ENCODE data around the gene RFC1.

Gene RFC1

DNA sequence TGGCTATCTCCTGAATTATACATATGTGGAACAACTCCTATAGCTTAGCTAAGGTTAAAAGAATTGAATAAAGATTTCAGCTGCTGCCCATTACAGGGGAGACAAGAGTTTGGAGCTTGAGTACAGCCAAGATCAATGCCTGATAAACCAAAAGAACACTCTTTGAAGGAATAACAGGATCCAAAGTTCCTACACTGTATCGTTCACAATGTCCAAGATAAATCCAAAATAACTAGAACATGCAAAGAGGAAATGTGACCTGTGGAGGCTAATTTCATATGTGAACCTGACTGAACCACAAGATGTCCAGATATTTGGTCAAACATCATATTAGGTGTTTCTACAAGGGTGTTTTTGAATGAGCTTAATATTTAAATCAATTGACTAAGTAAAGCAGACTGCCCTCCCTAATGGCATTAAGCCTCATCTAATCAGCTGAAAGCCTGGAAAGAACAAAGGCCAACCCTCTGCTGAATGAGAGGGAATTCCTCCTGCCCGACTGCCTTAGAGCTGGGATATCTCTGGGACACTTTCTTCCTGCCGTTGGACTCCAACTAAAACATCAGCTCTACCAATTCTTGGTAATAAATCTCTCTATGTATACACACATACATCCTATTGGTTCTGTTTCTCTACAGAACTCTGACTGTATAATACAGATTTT is 19.2 kb downstream of the RFC1 start:
- DNase-seq (ENCODE audit: low spot score): no peak
- no peaks in the 10 kb centered on the region for H3K27me3 Mint-ChIP-seq (ENCODE audit: low read depth)
- H3K9me3 Mint-ChIP-seq: peaks cover 11% of the 10 kb centered on the region
- no peak overlapping the region for H3K27ac Mint-ChIP-seq
- H3K4me1 Mint-ChIP-seq (ENCODE audit: low read depth): peaks cover 30% of the 10 kb centered on the region
- no peak overlapping the region for H3K4me3 Mint-ChIP-seq
- H3K36me3 Mint-ChIP-seq (ENCODE audit: low read depth): peaks cover 51% of the 10 kb centered on the region

GRCh38 chr4:39342731-39343130 is 23.4 kb downstream of the RFC1 start:
- Mint-ChIP-seq H3K4me3 (no peak overlapping the region), H3K27ac (no peak overlapping the region), H3K9me3 (no peaks in the 10 kb centered on the region), H3K4me1 (ENCODE audit: low read depth) (peaks cover 34% of the 10 kb centered on the region), H3K36me3 (ENCODE audit: low read depth) (peaks cover 46% of the 10 kb centered on the region), H3K27me3 (ENCODE audit: low read depth) (no peaks in the 10 kb centered on the region)
- DNase-seq (ENCODE audit: low spot score): no peak

DNA sequence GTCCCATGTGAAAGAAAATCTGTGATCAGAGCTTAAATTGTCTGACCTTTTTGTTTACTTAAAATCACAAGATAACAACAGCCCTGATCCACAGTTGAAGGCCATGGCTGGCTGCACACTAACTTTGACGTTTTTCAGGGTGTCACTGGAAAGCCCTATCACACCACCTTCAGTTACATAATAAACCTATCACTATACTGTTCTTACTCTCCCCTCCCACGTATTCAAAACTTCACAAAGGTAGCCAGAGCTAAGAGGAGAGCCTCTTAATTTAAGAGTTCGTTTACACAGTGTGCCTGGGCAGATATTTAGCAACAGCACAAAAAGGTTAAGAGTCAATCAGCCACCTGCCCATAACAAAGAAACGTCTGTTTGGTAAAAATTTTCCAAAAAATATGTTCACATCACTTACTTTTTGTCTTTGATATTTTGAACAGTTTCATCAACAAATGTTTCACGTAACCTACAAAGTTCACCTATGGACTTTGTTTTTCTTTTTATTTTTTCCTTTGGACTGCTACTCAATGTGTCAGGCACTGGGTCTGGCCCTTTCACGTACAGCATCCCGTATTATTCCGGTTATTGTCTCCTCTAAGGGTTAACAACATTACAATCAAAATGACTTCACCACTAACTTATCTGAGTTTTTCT is 25.0 kb downstream of the RFC1 start:
- no peak for DNase-seq (ENCODE audit: low spot score)
- Mint-ChIP-seq H3K9me3 (no peaks in the 10 kb centered on the region), H3K27ac (no peak overlapping the region), H3K36me3 (ENCODE audit: low read depth) (peaks cover 38% of the 10 kb centered on the region), H3K27me3 (ENCODE audit: low read depth) (no peaks in the 10 kb centered on the region), H3K4me3 (no peak overlapping the region), H3K4me1 (ENCODE audit: low read depth) (peaks cover 24% of the 10 kb centered on the region)

- no peak overlapping the region for H3K27ac Mint-ChIP-seq
- H3K9me3 Mint-ChIP-seq: no peaks in the 10 kb centered on the region
- H3K4me1 Mint-ChIP-seq (ENCODE audit: low read depth): peaks cover 24% of the 10 kb centered on the region
- H3K36me3 Mint-ChIP-seq (ENCODE audit: low read depth): peaks cover 35% of the 10 kb centered on the region
- H3K4me3 Mint-ChIP-seq: no peak overlapping the region
- H3K27me3 Mint-ChIP-seq (ENCODE audit: low read depth): no peaks in the 10 kb centered on the region
- DNase-seq (ENCODE audit: low spot score): no peak
Measured at GRCh38 chr4:39339968-39340367, 26.2 kb downstream of the RFC1 start.

- H3K4me1 Mint-ChIP-seq (ENCODE audit: low read depth): peaks cover 18% of the 10 kb centered on the region
- H3K4me3 Mint-ChIP-seq: no peak overlapping the region
- no peak for DNase-seq (ENCODE audit: low spot score)
- H3K36me3 Mint-ChIP-seq (ENCODE audit: low read depth): peaks cover 27% of the 10 kb centered on the region
- H3K27ac Mint-ChIP-seq: no peak overlapping the region
- no peaks in the 10 kb centered on the region for H3K9me3 Mint-ChIP-seq
- H3K27me3 Mint-ChIP-seq (ENCODE audit: low read depth): no peaks in the 10 kb centered on the region
Measured at GRCh38 chr4:39337841-39338240, 28.3 kb downstream of the RFC1 start.

DNA sequence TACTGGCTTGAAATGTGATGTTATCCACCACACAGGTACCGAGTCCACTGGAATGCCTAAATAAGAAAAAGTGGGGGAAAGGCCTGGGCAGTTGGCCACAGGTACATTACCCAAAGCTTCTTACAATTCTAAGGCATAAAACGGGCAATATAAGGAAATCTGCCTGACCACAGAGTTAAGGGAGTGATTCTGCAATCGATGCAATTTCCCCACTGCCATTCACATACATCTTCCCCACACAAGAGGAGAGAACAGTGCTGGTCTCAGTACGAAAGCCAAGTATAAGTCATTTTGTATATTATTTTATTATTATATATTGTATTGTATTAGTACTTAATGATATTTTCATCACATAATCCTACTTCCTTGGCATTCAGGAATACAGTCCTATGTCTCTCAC is 30.6 kb downstream of the RFC1 start:
- Mint-ChIP-seq H3K9me3 (no peaks in the 10 kb centered on the region), H3K4me1 (ENCODE audit: low read depth) (peaks cover 12% of the 10 kb centered on the region), H3K27me3 (ENCODE audit: low read depth) (no peaks in the 10 kb centered on the region), H3K36me3 (ENCODE audit: low read depth) (peaks cover 13% of the 10 kb centered on the region), H3K27ac (no peak overlapping the region), H3K4me3 (no peak overlapping the region)
- no peak for DNase-seq (ENCODE audit: low spot score)

GRCh38 chr4:39331191-39331590 is 35.0 kb downstream of the RFC1 start:
- DNase-seq (ENCODE audit: low spot score): no peak
- H3K4me3 Mint-ChIP-seq: no peak overlapping the region
- H3K27ac Mint-ChIP-seq: no peak overlapping the region
- H3K4me1 Mint-ChIP-seq (ENCODE audit: low read depth): peaks cover 5% of the 10 kb centered on the region
- H3K36me3 Mint-ChIP-seq (ENCODE audit: low read depth): peaks cover 25% of the 10 kb centered on the region
- H3K27me3 Mint-ChIP-seq (ENCODE audit: low read depth): no peaks in the 10 kb centered on the region
- no peaks in the 10 kb centered on the region for H3K9me3 Mint-ChIP-seq

DNA sequence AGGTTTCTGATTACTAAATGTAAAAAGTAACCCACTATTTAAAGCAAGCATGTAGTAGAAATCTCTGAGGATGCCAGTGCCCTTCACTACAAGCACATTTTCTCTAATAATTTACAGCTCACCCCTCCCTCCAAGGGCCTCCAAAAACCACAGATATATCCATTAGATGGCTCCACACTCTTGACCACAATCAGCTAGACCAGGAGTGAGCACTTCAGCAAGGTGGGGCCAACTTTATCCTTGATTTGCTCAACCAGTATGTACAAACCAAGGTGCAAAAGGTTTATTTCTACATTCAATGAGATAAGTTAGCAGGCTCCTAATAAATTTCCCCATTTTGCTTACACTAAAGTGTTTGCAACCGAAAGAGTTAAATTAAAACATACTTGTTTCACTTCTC is 35.8 kb downstream of the RFC1 start:
- Mint-ChIP-seq H3K27me3 (ENCODE audit: low read depth) (no peaks in the 10 kb centered on the region), H3K9me3 (no peaks in the 10 kb centered on the region), H3K36me3 (ENCODE audit: low read depth) (peaks cover 32% of the 10 kb centered on the region), H3K4me3 (no peak overlapping the region), H3K27ac (no peak overlapping the region), H3K4me1 (ENCODE audit: low read depth) (peaks cover 5% of the 10 kb centered on the region)
- DNase-seq (ENCODE audit: low spot score): no peak

- Mint-ChIP-seq H3K4me1 (ENCODE audit: low read depth) (peaks cover 5% of the 10 kb centered on the region), H3K9me3 (no peaks in the 10 kb centered on the region), H3K27ac (no peak overlapping the region), H3K4me3 (no peak overlapping the region), H3K36me3 (ENCODE audit: low read depth) (peaks cover 54% of the 10 kb centered on the region), H3K27me3 (ENCODE audit: low read depth) (no peaks in the 10 kb centered on the region)
- DNase-seq (ENCODE audit: low spot score): no peak
Measured at GRCh38 chr4:39326468-39326977, 39.6 kb downstream of the RFC1 start.

DNA sequence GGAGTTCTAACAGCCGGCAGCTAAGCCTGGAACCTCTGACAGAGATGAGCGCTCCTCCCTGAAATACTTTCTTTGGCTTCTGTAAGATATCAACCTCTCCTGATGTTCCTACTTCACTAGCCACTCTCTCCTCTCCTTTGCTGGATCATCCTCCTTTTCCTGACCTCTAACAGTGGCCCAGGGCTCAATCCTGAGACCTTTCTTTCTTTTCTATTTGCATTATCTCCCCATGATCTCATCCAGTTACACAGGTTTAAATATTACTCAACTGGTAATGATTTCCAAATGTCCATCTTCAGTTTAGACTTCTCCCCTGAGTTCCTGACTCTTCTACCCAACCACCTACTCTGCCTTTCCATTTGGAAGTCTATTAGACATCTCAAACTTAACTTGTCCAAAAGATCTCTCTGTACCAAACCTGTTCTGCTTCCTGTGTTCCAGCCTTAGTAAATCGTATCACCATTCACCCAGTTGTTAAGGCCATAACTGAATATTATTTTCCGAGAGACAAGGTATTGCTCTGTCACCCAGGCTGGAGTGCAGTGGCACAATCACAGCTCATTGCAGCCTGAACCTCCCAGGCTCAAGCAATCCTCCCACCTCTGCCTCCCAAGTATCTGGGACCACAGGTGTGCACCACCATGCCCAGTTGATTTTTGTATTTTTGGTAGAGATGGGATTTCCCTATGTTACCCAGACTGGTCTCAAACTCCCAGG is 41.1 kb downstream of the RFC1 start:
- H3K9me3 Mint-ChIP-seq: no peaks in the 10 kb centered on the region
- H3K27ac Mint-ChIP-seq: no peak overlapping the region
- peaks cover 52% of the 10 kb centered on the region for H3K36me3 Mint-ChIP-seq (ENCODE audit: low read depth)
- H3K27me3 Mint-ChIP-seq (ENCODE audit: low read depth): no peaks in the 10 kb centered on the region
- peaks cover 2% of the 10 kb centered on the region for H3K4me1 Mint-ChIP-seq (ENCODE audit: low read depth)
- no peak overlapping the region for H3K4me3 Mint-ChIP-seq
- DNase-seq (ENCODE audit: low spot score): no peak

- no peak overlapping the region for H3K27ac Mint-ChIP-seq
- H3K9me3 Mint-ChIP-seq: no peaks in the 10 kb centered on the region
Measured at GRCh38 chr4:39324446-39324845, 41.7 kb downstream of the RFC1 start.

DNA sequence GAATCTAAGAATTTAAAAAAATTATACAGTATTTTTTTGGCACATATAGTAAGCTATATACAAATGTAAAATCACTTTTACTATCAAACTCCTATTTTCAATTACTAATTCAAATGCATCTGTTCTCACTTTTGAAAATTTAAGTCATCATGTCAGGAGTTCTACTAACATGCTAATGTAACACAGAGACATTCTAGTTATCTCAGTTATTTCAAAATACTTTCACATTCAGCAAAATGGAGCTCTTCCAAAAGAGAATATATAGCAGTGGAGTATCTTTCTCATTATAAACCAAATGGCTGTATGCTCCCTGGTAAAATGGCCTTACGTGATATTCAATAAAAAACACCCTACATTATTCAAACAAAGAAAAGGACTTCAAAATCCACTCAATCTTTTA is 42.3 kb downstream of the RFC1 start:
- Mint-ChIP-seq H3K27ac (no peak overlapping the region), H3K27me3 (ENCODE audit: low read depth) (no peaks in the 10 kb centered on the region), H3K4me1 (ENCODE audit: low read depth) (peaks cover 2% of the 10 kb centered on the region), H3K9me3 (no peaks in the 10 kb centered on the region), H3K4me3 (no peak overlapping the region), H3K36me3 (ENCODE audit: low read depth) (peaks cover 53% of the 10 kb centered on the region)
- no peak for DNase-seq (ENCODE audit: low spot score)

More at GRCh38 chr4:39324446-39324845, 41.7 kb downstream of the RFC1 start:
- no peaks in the 10 kb centered on the region for H3K27me3 Mint-ChIP-seq (ENCODE audit: low read depth)
- peaks cover 55% of the 10 kb centered on the region for H3K36me3 Mint-ChIP-seq (ENCODE audit: low read depth)
- no peak for DNase-seq (ENCODE audit: low spot score)
- peaks cover 2% of the 10 kb centered on the region for H3K4me1 Mint-ChIP-seq (ENCODE audit: low read depth)
- no peak overlapping the region for H3K4me3 Mint-ChIP-seq

DNA sequence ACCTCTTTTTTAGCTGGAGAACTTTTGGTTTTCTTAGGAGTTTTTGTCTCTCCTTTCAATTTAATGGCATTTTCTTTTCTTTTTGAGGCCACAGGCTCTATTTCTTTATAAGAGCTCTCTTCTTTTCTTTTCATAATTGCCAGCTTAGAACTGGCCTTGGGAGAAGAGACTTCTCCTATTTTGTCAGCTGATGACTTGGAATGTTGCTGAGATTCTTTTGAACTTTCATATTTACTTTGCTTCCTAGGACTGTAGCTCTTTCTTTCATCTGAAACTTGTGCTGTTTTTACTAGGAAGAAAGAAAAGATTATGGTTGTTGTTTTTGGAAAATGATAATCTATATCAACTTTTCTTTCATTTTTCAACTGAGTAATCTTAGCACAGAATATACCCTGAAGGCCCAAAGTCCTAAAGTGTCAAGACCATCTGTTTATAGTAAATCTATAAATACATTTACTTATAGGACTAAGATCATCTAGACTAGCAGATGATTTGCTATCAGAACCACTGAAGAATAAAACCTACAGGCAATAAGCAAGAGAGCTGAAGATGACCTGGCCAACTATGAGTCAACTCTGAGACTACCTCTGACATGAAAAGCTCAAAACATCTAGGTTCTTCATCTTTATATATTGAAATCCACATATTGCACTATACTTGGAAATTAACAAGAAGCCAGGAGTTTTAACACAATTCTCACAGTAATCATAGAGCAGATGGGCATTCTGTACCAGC is 45.6 kb downstream of the RFC1 start:
- Mint-ChIP-seq H3K36me3 (ENCODE audit: low read depth) (peaks cover 33% of the 10 kb centered on the region), H3K4me3 (no peak overlapping the region), H3K27me3 (ENCODE audit: low read depth) (no peaks in the 10 kb centered on the region), H3K4me1 (ENCODE audit: low read depth) (no peaks in the 10 kb centered on the region), H3K27ac (no peak overlapping the region), H3K9me3 (no peaks in the 10 kb centered on the region)
- DNase-seq (ENCODE audit: low spot score): no peak

DNA sequence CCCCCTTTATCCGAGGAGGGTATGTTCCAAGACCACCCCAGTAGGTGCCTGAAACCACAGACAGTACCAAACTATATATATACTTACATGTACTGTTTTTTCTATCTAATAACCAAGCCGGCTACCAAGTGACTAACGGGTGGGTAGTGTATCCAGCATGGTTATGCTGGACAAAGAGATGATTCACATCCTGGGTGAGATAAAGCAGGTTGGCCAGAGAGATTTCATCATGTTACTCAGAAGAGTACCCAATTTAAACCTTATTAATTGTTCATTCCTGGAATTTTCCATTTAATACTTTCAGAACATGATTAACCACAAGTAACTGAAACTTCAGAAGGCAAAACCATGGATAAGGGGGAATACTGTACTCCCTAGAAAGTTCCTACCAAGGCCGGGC is 46.5 kb downstream of the RFC1 start:
- H3K27me3 Mint-ChIP-seq (ENCODE audit: low read depth): no peaks in the 10 kb centered on the region
- no peaks in the 10 kb centered on the region for H3K4me1 Mint-ChIP-seq (ENCODE audit: low read depth)
- peaks cover 27% of the 10 kb centered on the region for H3K36me3 Mint-ChIP-seq (ENCODE audit: low read depth)
- no peak overlapping the region for H3K27ac Mint-ChIP-seq
- H3K4me3 Mint-ChIP-seq: no peak overlapping the region
- DNase-seq (ENCODE audit: low spot score): no peak
- H3K9me3 Mint-ChIP-seq: no peaks in the 10 kb centered on the region
